Motor neuron (in vitro differentiated cells): Measurements from ENCODE around the gene EFL1. TPM values are rescaled to one million over a fixed set of nuclear protein-coding genes. Genes with fewer than 3 reads are reported as not detected.

ENCODE experiments used
- ATAC-seq, 8 experiments: fragments of 200-7000 bp; cut with Tn5 transposase; replicated peaks in 6 of 8; 2 replicates each; pipeline ENCODE4 v1.8.0; 2021; ENCODE audit warnings: mild to moderate bottlenecking in 8 of 8, moderate library complexity in 8 of 8
- H3K27ac ChIP-seq, 2 donors: fragments of 250-450 bp; sonication (Bioruptor Pico); 2 replicates each; pipeline ENCODE4 v1.9.0; 2021; ENCODE audit warnings: antibody characterized with exemption in 2 of 2, mild to moderate bottlenecking in 2 of 2, moderate library complexity in 1 of 2
- H3K4me1 ChIP-seq, 2 donors: fragments of 250-450 bp; sonication (Bioruptor Pico); replicated peaks in 1 of 2; 2 replicates each; pipeline ENCODE4 v1.6.1; 2021; ENCODE audit warnings: antibody characterized with exemption in 2 of 2, mild to moderate bottlenecking in 2 of 2, moderate library complexity in 1 of 2
- H3K4me3 ChIP-seq, 5 donors: fragments of 250-450 bp; sonication (Bioruptor Pico); 2 replicates each; pipeline ENCODE4 v1.9.0; 2021; ENCODE audit warnings: antibody characterized with exemption in 5 of 5, mild to moderate bottlenecking in 5 of 5, moderate library complexity in 4 of 5
- WGBS, 10 experiments: fragments of 450-650 bp; shearing (Covaris generic); methylation state at CpG; one replicate each; pipeline ENCODE4 v1.0.0; 2022; 5-methylcytosine and 5-hydroxymethylcytosine counted together
- in situ Hi-C, 9 experiments: fragments of 400-800 bp; cut with MboI; loops; one replicate each; pipeline ENCODE4 v1.15.0; 2021; ENCODE audit warnings: low sequenced_read_pairs in 9 of 9, low pct_unique_long_range_greater_than_20kb in 2 of 9; ENCODE audit not compliant: unreplicated experiment in 9 of 9
- total RNA-seq, 8 experiments: library from RNA; unstranded; fragments of 300-600 nt; gene quantifications; 2 replicates each; pipeline versions ENCODE4 v1.2.3 to v1.2.4, GENCODE V29; 2022

Gene EFL1
- total RNA-seq, 8 experiments from 2014 or later, result 12.1 to 19.8 (median 14.8) TPM

DNA sequence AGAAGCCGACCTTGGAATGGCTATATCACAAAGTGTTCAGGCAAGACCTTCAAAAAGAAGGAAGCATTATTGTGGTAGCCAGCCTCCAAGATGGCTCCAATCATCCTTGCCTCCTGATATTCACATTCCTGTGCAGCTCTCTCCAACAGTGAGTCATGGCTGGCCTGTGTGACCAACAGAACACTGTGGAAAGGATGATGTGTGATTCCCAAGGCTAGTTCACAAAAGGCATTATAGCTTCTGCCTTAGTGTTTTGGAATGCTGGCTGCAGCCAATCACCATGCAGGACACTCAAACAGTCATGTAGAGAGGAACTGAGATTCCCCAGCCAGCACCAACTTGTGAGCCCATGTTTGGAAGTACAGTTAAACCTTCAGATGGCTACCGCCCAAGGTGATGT lies 102.6 kb downstream of the EFL1 start:
- Histone ChIP-seq H3K4me3 (no peak overlapping the region), H3K27ac (no peak overlapping the region), H3K4me1 (peaks cover 0 to 3% of the 10 kb centered on the region in 2 donors)
- ATAC-seq, result peak in 4 of 8 experiments; percentile 41 to 100 (median 93)
- WGBS, 10 experiments, result 0 to 100% (median 92%) methylated on average over 1 to 2 of the region's 2 CpGs; no CpG with 5 or more reads in 2 of the 10 experiments
- in situ Hi-C loops, result no loop called here

GRCh38 chr15:82158811-82159210 lies 103.7 kb downstream of the EFL1 start:
- no peak for ATAC-seq
- peaks cover 0 to 3% of the 10 kb centered on the region in 2 donors for H3K4me1 ChIP-seq
- WGBS, 10 experiments, result 74 to 100% (median 100%) methylated on average over 1 to 4 of the region's 4 CpGs
- H3K27ac ChIP-seq, result no peak overlapping the region
- in situ Hi-C loops, result no loop called here
- no peak overlapping the region for H3K4me3 ChIP-seq

DNA sequence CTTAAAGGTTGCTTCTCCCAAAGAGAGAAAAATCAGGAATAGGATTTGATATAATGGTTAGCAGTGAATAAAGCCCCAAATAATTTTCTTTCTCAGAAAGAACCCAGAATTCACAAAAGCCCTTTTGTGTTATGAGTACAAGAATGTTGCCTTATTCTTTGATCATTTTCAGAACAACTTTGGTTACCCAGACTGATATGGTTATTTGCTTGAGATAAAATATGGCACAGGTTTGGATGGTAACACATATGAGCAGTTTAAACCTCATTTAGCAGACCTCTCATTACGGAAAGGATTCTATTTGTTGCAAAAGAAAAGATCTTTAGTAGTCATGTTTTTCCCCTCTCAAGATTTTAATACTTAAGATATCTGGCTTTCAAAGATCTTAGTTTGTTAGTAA lies 111.9 kb downstream of the EFL1 start:
- Histone ChIP-seq H3K4me3 (no peak overlapping the region), H3K4me1 (peaks cover 0 to 5% of the 10 kb centered on the region in 2 donors), H3K27ac (no peak overlapping the region)
- no peak for ATAC-seq
- WGBS, 10 experiments, result 67 to 100% (median 100%) methylated on average over 1 of the region's 1 CpG; no CpG with 5 or more reads in 2 of the 10 experiments
- in situ Hi-C loops, result no loop called here

- WGBS, 10 experiments, result 14 to 85% (median 60%) methylated on average over 1 to 8 of the region's 8 CpGs; no CpG with 5 or more reads in 1 of the 10 experiments
- in situ Hi-C loops, result no loop called here
- Histone ChIP-seq H3K4me1 (peaks cover 0 to 11% of the 10 kb centered on the region in 2 donors), H3K27ac (no peak overlapping the region), H3K4me3 (no peak overlapping the region)
- peak in 7 of 8 experiments; percentile 93 to 99 (median 98) for ATAC-seq
Observed at GRCh38 chr15:82146990-82147461, 115.5 kb downstream of the EFL1 start.

- H3K4me1 ChIP-seq, result peaks cover 0 to 13% of the 10 kb centered on the region in 2 donors
- 58 to 96% (median 82%) methylated on average over 1 to 3 of the region's 3 CpGs; no CpG with 5 or more reads in 1 of the 10 experiments for WGBS, 10 experiments
- ATAC-seq, result peak in 4 of 8 experiments; percentile 38 to 60 (median 56)
- in situ Hi-C loops, result no loop called here
- no peak overlapping the region for H3K4me3 ChIP-seq
- H3K27ac ChIP-seq, result no peak overlapping the region
Observed at GRCh38 chr15:82146576-82146975, 116.0 kb downstream of the EFL1 start.

DNA sequence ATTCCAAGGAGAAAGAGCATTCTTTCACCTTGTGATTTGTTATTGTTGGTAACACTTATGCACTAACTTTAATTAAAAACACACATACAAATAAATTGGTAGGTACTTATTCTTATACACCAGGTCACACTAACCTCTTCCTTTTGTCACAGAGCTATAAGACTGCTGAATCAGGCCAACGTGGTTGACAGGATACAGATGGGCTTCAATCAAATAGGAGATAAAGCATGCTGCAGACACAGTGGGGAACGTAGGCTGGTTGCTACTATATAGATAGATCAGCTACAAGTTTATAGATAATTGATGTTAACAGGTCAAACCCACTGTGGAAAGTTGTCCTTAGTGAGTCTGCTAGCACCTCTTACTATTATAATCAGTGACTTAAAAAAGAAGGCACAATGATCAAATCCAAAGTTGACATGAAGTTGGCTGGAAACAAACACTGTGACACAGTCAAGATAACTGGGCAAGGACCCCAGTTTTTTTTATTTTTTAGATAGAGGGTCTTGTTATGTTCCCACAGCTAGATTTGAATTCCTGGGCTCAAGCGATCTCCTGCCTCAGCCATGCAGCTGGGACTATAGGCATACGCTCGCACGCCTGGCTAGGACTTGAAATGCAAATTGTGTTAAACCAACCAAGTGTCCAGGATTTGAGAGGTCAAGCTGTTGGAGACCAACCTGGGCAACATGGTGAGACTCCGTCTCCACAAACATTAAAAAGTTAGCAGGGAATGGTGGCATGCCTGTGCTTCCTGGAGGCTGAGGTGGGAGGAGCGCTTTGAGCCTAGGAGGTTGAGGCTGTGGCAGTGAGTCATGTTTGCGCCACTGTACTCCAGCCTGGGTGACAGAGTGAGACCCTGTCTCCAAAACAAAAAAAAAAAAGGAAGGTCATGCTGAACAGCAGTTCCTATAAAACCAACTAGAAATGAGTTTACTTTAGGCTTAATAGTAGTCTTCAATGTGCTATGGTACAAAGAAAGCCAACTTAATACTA lies 118.8 kb downstream of the EFL1 start:
- H3K4me1 ChIP-seq, result peaks cover 5 to 17% of the 10 kb centered on the region in 2 donors
- no peak overlapping the region for H3K27ac ChIP-seq
- no peak overlapping the region for H3K4me3 ChIP-seq
- no peak for ATAC-seq
- in situ Hi-C loops, result no loop called here
- WGBS, 10 experiments, result 63 to 100% (median 93%) methylated on average over 1 to 9 of the region's 9 CpGs

DNA sequence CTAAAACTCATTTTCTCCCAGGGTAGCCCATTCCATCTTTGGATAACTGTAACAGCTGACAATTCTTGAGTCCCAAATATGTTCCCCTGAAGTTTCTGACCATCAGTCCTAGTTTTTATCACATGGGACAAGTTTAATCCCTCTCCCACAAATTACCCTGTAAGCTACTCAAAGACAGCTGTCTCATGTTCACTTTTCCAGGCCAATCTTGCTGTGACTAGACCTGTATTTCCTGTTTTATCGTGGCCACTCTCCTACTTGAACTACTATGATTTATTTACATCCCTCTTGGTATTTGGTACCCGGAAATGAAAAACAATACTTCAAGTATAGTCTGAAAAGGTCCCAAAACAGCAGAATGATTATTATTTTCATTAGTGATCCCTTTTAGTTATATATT lies 121.6 kb downstream of the EFL1 start:
- 13 to 100% (median 85%) methylated on average over 1 to 2 of the region's 2 CpGs; no CpG with 5 or more reads in 2 of the 10 experiments for WGBS, 10 experiments
- Histone ChIP-seq H3K4me3 (no peak overlapping the region), H3K4me1 (peaks cover 12 to 15% of the 10 kb centered on the region in 2 donors), H3K27ac (no peak overlapping the region)
- ATAC-seq, result no peak
- in situ Hi-C loops, result no loop called here

DNA sequence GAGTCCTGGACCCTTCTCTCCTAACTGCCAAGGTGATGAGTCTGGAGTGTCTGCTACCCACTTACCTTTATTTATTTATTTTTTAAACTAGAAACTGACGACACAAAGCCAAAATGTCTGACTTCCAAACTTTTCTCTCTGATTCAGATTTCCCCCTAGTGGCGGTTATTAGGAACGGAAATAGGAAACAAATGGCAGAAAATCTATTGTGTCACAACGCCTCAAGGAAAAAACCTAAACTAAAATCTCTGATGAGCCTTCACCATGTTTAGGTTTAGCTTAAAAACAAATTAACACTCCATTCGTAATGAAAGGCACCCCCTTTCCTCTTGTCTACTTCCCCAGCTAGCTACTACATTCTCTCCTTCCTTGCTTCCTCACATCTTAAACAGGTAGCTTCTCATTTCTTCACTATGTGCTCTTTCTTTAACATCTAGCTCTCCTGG lies 122.7 kb downstream of the EFL1 start:
- H3K4me1 ChIP-seq, result peaks cover 12 to 17% of the 10 kb centered on the region in 2 donors
- H3K27ac ChIP-seq, result no peak overlapping the region
- peak in 3 of 8 experiments; percentile 33 to 48 (median 40) for ATAC-seq
- H3K4me3 ChIP-seq, result no peak overlapping the region
- in situ Hi-C loops, result no loop called here
- WGBS, 10 experiments, result 0 to 43% (median 25%) methylated on average over 3 to 5 of the region's 5 CpGs; no CpG with 5 or more reads in 1 of the 10 experiments

DNA sequence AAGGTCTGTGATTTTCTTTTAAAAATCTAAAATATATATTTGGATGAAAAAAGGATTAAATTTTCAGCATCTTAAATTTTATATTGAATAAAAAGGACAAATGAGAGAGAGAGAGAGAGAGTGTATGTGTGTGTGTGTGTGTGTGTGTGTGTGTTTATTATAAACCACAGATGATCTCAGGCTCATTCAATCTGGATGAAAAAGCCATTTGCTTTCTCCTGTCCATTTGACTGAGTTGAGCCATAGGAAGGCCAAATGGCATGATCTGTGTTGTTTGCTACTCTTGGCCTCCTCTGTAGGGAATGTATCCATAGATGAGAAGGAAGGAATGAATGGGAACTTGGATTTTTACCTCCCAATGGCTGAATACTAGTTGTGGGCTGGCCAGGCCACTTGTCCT lies 124.2 kb downstream of the EFL1 start:
- no peak for ATAC-seq
- no peak overlapping the region for H3K27ac ChIP-seq
- H3K4me3 ChIP-seq, result no peak overlapping the region
- peaks cover 12 to 17% of the 10 kb centered on the region in 2 donors for H3K4me1 ChIP-seq
- in situ Hi-C loops, result no loop called here

DNA sequence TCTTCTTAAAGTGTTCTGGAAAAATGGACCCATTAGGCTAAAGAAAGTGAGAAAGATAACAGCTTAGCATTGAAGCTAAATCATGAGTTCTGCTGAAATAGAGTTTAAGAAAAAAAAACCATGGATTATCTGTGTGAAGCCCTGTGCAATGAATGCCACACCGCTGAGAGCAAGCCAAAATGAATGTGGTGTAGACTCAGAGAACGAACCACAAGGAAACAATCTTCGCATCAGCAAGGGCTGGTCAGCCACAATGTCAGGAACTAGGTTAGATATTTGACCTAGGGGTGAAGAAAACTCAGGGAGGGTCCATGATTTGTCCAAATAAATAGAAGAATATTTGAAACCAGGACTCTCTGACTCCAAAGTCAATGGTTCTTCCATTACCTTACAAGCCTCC lies 125.3 kb downstream of the EFL1 start:
- in situ Hi-C loops, result no loop called here
- Histone ChIP-seq H3K4me3 (no peak overlapping the region), H3K4me1 (peaks cover 9 to 17% of the 10 kb centered on the region in 2 donors), H3K27ac (no peak overlapping the region)
- no peak for ATAC-seq
- WGBS, 10 experiments, result 71 to 100% (median 98%) methylated on average over 2 to 3 of the region's 3 CpGs

DNA sequence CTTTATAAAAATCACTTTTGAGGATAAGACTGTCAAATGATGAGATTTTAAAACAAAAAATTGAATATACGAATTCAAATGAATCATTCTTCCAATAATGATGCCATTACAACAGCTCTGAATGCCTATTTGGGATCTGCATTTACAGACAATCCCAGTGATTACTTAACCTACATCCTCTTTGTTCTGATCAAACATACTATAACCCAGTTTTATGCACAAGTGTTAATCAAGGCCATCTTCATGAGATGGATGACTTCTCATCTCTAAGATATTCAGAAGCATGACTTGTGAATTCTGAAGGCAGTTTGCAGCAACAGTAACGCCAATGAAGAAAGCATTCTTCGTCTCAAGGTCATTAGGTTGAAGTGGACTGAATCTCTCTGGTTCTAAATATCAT lies 126.4 kb downstream of the EFL1 start:
- WGBS, 10 experiments, result 8 to 100% (median 86%) methylated on average over 1 to 3 of the region's 3 CpGs

DNA sequence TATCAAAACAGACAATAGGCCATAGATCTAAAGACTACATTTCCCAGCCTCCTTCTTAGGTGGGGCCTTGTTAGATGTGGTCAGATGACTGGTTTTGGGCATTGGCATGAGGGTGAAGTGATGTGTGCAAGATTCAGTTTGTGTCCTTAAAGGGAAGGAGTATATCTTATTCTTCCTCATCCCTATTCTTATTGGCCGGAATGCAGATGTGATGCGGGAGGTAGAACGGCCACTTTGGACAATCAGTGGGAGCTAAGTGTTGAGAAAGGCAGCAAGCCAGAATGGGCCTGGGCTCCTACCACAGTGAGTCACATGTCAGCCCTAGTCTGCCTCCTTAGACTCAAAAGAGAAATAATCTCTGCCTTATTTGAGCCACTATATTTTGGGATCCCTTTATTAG lies 126.9 kb downstream of the EFL1 start:
- WGBS, 10 experiments, result 66 to 74% (median 68%) methylated on average over 3 of the region's 3 CpGs; no CpG with 5 or more reads in 7 of the 10 experiments
- Histone ChIP-seq H3K27ac (no peak overlapping the region), H3K4me1 (peaks cover 5 to 17% of the 10 kb centered on the region in 2 donors), H3K4me3 (no peak overlapping the region)
- in situ Hi-C loops, result no loop called here
- peak in 2 of 8 experiments; percentile 62 to 75 for ATAC-seq

More for the DNA sequence above, 126.4 kb downstream of the EFL1 start:
- in situ Hi-C loops, result no loop called here
- no peak overlapping the region for H3K4me3 ChIP-seq
- peak in 5 of 8 experiments; percentile 22 to 66 (median 29) for ATAC-seq
- no peak overlapping the region for H3K27ac ChIP-seq
- H3K4me1 ChIP-seq, result peaks cover 5 to 17% of the 10 kb centered on the region in 2 donors

DNA sequence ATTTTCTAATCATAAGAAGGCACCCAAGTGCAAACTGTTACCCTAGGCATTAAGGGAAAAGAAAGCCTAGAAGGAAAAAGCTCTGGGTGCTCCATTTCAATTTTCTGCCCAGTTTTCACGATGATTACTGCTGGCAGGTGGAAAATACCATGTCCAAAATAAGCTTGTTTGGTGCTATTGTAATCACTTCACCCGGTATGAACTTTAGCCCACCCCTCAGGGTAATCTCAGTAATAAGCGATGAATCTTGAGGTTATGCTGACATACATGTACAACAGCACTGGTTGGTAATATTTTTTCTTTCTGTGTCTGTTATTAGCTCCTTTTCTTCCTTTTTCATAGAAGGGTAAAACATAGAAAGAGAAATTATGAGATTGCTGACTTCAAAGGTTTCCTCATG lies 128.1 kb downstream of the EFL1 start:
- H3K4me3 ChIP-seq, result no peak overlapping the region
- in situ Hi-C loops, result no loop called here
- 82 to 100% (median 97%) methylated on average over 1 to 3 of the region's 3 CpGs; no CpG with 5 or more reads in 1 of the 10 experiments for WGBS, 10 experiments
- no peak for ATAC-seq
- no peak overlapping the region for H3K27ac ChIP-seq
- H3K4me1 ChIP-seq, result peaks cover 0 to 22% of the 10 kb centered on the region in 2 donors
